ENCODE measurements around the gene RAPGEF5. TPM values are rescaled to one million over a fixed set of nuclear protein-coding genes. Genes with fewer than 3 reads are reported as not detected.

Gene RAPGEF5
- total RNA-seq, 1 experiment from 2014 or later: 15.6 TPM

GRCh38 chr7:22339725-22340390 lies 17.1 kb downstream of the RAPGEF5 start:
- H3K9me2 ChIP-seq (ENCODE audit: insufficient read depth): no peaks in the 10 kb centered on the region
- ChIA-PET RAD21 (ENCODE audit: low non-redundant PET in 1 of 2, low total read pairs in 2 of 2, uncharacterized antibody in 2 of 2, unreplicated experiment in 2 of 2) (no interaction called here), POLR2A (no interaction called here), CTCF (no interaction called here)
- intact Hi-C loops (cut with micrococcal nuclease): no loop called here
- H3K4me1 ChIP-seq (ENCODE audit: control insufficient read depth in 1 of 2, insufficient read depth in 2 of 2, low read length in 2 of 2): no peaks in the 10 kb centered on the region
- BruUV-seq (replicated peaks): no TSS peak
- TF ChIP-seq ELF1 (IDR thresholded peaks at IDR 0.05; ENCODE audit: borderline replicate concordance, low read depth) (no peak), POLR2AphosphoS5 (IDR thresholded peaks at IDR 0.05; ENCODE audit: low read depth, low read length) (no peak), SP1 (IDR thresholded peaks at IDR 0.05; ENCODE audit: low read depth) (no peak), CEBPB (IDR thresholded peaks at IDR 0.05; ENCODE audit: low read depth) (no peak), ZNF274 (IDR thresholded peaks at IDR 0.05; ENCODE audit: low read depth, low read length) (no peak), CTCF (IDR thresholded peaks at IDR 0.05 in 2 of 3, conservative IDR thresholded peaks at IDR 0.05 in 1 of 3; ENCODE audit: borderline replicate concordance in 1 of 3, insufficient read depth in 1 of 3, low read depth in 2 of 3, low read length in 2 of 3) (no peak)
- no peak overlapping the region for H3K27ac ChIP-seq (ENCODE audit: low read depth, low read length)
- H3K9ac ChIP-seq (ENCODE audit: low read length): no peak overlapping the region
- H3K27me3 ChIP-seq (ENCODE audit: insufficient read depth, low read length): no peaks in the 10 kb centered on the region
- H3K36me3 ChIP-seq (ENCODE audit: control insufficient read depth in 1 of 2, insufficient read depth in 2 of 2, low read length in 2 of 2): no peaks in the 10 kb centered on the region
- no peak for ATAC-seq
- H3K4me3 ChIP-seq (replicated peaks in 1 of 2; ENCODE audit: low read depth in 1 of 2, low read length in 2 of 2): no peak overlapping the region
- H3K9me3 ChIP-seq (ENCODE audit: control insufficient read depth in 1 of 2, insufficient read depth in 1 of 2, low read depth in 1 of 2, low read length in 2 of 2): no peaks in the 10 kb centered on the region
- H2AFZ ChIP-seq (ENCODE audit: low read depth, low read length, poor library complexity, severe bottlenecking): no peak overlapping the region
- DNase-seq (ENCODE audit: low read depth, low spot score): no peak
- peaks cover 25% of the 10 kb centered on the region for H3K79me2 ChIP-seq (ENCODE audit: insufficient read depth, low read length)
- H4K20me1 ChIP-seq (ENCODE audit: insufficient read depth): no peaks in the 10 kb centered on the region
- H3K4me2 ChIP-seq (ENCODE audit: low read length): no peak overlapping the region

GRCh38 chr7:22338877-22339276 lies 18.1 kb downstream of the RAPGEF5 start:
- no peak for ATAC-seq
- RAD21 ChIA-PET (ENCODE audit: low non-redundant PET in 1 of 2, low total read pairs in 2 of 2, uncharacterized antibody in 2 of 2, unreplicated experiment in 2 of 2): no interaction called here
- peaks cover 15% of the 10 kb centered on the region for H3K79me2 ChIP-seq (ENCODE audit: insufficient read depth, low read length)

More at GRCh38 chr7:22338877-22339276, 18.1 kb downstream of the RAPGEF5 start:
- Histone ChIP-seq H3K9ac (ENCODE audit: low read length) (no peak overlapping the region), H2AFZ (ENCODE audit: low read depth, low read length, poor library complexity, severe bottlenecking) (no peak overlapping the region), H3K4me2 (ENCODE audit: low read length) (no peak overlapping the region), H3K36me3 (ENCODE audit: control insufficient read depth in 1 of 2, insufficient read depth in 2 of 2, low read length in 2 of 2) (no peaks in the 10 kb centered on the region), H3K9me2 (ENCODE audit: insufficient read depth) (no peaks in the 10 kb centered on the region), H3K27me3 (ENCODE audit: insufficient read depth, low read length) (no peaks in the 10 kb centered on the region), H3K4me3 (replicated peaks in 1 of 2; ENCODE audit: low read depth in 1 of 2, low read length in 2 of 2) (no peak overlapping the region), H3K9me3 (ENCODE audit: control insufficient read depth in 1 of 2, insufficient read depth in 1 of 2, low read depth in 1 of 2, low read length in 2 of 2) (no peaks in the 10 kb centered on the region), H3K27ac (ENCODE audit: low read depth, low read length) (no peak overlapping the region), H3K4me1 (ENCODE audit: control insufficient read depth in 1 of 2, insufficient read depth in 2 of 2, low read length in 2 of 2) (peaks cover 0 to 2% of the 10 kb centered on the region in 2 experiments; a peak in 1 of 4 replicates), H4K20me1 (ENCODE audit: insufficient read depth) (no peaks in the 10 kb centered on the region)
- ChIA-PET POLR2A (no interaction called here), CTCF (no interaction called here)
- DNase-seq (ENCODE audit: low read depth, low spot score): no peak
- TF ChIP-seq FOSL1 (IDR thresholded peaks at IDR 0.05; ENCODE audit: low read depth) (no peak), REST (IDR thresholded peaks at IDR 0.05; ENCODE audit: low read depth) (no peak), ZFX (IDR thresholded peaks at IDR 0.05) (no peak), ATF3 (IDR thresholded peaks at IDR 0.05) (no peak), YY1 (IDR thresholded peaks at IDR 0.05; ENCODE audit: extremely low read depth, insufficient replicate concordance, low read depth, low read length) (no peak)
- BruUV-seq (replicated peaks): no TSS peak
- intact Hi-C loops (cut with micrococcal nuclease): no loop called here
